Stomach (tissue), 9 donors: ENCODE measurements around the gene SMG5. TPM values are rescaled to one million over a fixed set of nuclear protein-coding genes. Genes with fewer than 3 reads are reported as not detected.

Experiments used
- DNase-seq, 2 donors: peaks; one replicate each; pipeline versions ENCODE4 v3.0.0 to v3.0.0-alpha.2; 2013 to 2019
- H3K27ac ChIP-seq, 5 donors: fragments of 200-600 bp in 4 of 5; sonication (generic) in 4 of 5; one replicate each; pipeline ENCODE4 v1.5.1; 2013 to 2019; ENCODE audit warnings: mild to moderate bottlenecking in 1 of 5, moderate library complexity in 1 of 5
- H3K27me3 ChIP-seq, 3 donors: fragments of 200-600 bp; sonication (generic); one replicate each; pipeline ENCODE4 v1.5.1; 2017 to 2019; ENCODE audit warnings: mixed run types in 1 of 3
- H3K36me3 ChIP-seq, 4 donors: fragments of 200-600 bp; sonication (generic); 1 replicate in 3 of 4; 2 replicates in 1 of 4; pipeline ENCODE4 v1.5.1; 2016 to 2019
- H3K4me1 ChIP-seq, 4 donors: fragments of 200-600 bp; sonication (generic); one replicate each; pipeline ENCODE4 v1.5.1; 2016 to 2019
- H3K4me3 ChIP-seq, 4 donors: fragments of 200-600 bp; sonication (generic) in 3 of 4; one replicate each; pipeline ENCODE4 v1.5.1; 2016 to 2019; ENCODE audit warnings: mild to moderate bottlenecking in 1 of 4
- H3K9me3 ChIP-seq, 4 donors: fragments of 200-600 bp; sonication (generic); one replicate each; pipeline ENCODE4 v1.5.1; 2016 to 2019
- CTCF ChIP-seq, 7 experiments: fragments of 450-650 bp in 4 of 7; fragments of 200-600 bp in 3 of 7; sonication (generic) in 3 of 7; IDR thresholded peaks; one replicate each; pipeline ENCODE4 v1.5.1; 2016 to 2019; ENCODE audit warnings: antibody characterized with exemption in 7 of 7, control low read depth in 2 of 7, mild to moderate bottlenecking in 1 of 7
- EP300 ChIP-seq: sonication (generic); formaldehyde crosslinking; IDR thresholded peaks from one replicate; pipeline ENCODE4 v1.6.1; 2017; ENCODE audit warnings: antibody characterized with exemption
- POLR2A ChIP-seq, 4 donors: fragments of 450-650 bp; IDR thresholded peaks; one replicate each; pipeline ENCODE4 v1.6.1; 2016; ENCODE audit warnings: antibody characterized with exemption in 4 of 4, control low read depth in 2 of 4, mild to moderate bottlenecking in 1 of 4, moderate library complexity in 1 of 4
- POLR2AphosphoS5 ChIP-seq, 3 donors: sonication (generic); formaldehyde crosslinking; IDR thresholded peaks; one replicate each; pipeline ENCODE4 v1.6.1; 2016; ENCODE audit warnings: antibody characterized with exemption in 3 of 3
- WGBS, 5 donors: extraction: QIAGEN DNeasy Blood & Tissue Kit in 3 of 5; methylation state at CpG; one replicate each; pipeline versions ENCODE4 v1.1.5 to v1.1.7; 2013 to 2018; 5-methylcytosine and 5-hydroxymethylcytosine counted together
- intact Hi-C: fragments of 100-400 bp; cut with DNase I; formaldehyde crosslinking; loops from one replicate; pipeline ENCODE4 v1.15.1; 2023; ENCODE audit warnings: low total_unique reads
- polyA plus RNA-seq, 3 donors: library from polyadenylated mRNA; stranded (reverse); fragments of 200-250 nt; gene quantifications; one replicate each; pipeline ENCODE4 v1.2.3, GENCODE V29; 2013
- total RNA-seq, 5 donors: library from RNA; depleted of rRNA; stranded (reverse); fragments of >200 nt; gene quantifications; one replicate each; pipeline versions ENCODE4 v1.1.0 to v1.2.3, GENCODE V29; 2014 to 2016
- donor health status: healthy with polysubstance abuse.
- donor health status: Bipolar disorder and iron deficiency.
- donor health status: healthy.

Gene SMG5
- total and polyA plus RNA-seq, 8 donors = 20.2 to 199 (median 36.5) TPM

DNA sequence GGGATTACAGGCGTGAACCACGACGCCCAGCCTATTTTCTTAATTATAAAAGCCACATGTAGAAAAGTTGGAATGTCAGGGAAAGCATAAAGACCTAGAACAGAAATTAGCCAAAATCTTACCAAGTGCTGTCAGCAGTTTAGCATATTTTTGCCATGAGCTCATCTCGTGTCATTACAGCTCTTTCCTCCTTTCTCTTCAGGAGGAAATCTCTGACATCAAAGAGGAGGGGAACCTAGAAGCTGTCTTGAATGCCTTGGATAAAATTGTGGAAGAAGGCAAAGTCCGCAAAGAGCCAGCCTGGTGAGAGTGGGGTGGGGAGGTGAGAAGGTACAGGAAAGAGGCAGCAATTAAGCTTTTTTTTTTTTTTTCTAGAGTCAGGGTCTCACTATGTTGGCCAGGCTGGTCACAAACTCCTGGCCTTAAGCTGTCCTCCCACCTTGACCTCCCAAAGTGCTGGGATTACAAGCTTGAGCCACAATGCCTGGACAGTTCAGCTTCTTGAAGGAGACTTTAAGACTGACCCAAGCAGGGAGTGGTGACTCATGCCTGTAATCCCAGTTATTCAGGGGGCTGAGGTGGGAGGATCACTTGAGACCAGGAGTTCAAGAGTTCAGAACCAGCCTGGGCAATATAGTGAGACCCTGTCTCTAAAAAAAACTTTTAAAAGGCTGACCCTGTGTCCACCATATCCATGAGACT lies 49.0 kb downstream of the SMG5 start:
- peaks cover 39 to 85% (median 79%) of the 10 kb centered on the region in 4 donors for H3K36me3 ChIP-seq
- 78 to 93% (median 88%) methylated on average over 5 of the region's 5 CpGs for WGBS, 5 donors
- H3K27me3 ChIP-seq = no peaks in the 10 kb centered on the region
- TF ChIP-seq CTCF (IDR thresholded peaks at IDR 0.05) (no peak), EP300 (no peak), POLR2A (IDR thresholded peaks at IDR 0.05) (no peak), POLR2AphosphoS5 (IDR thresholded peaks at IDR 0.05) (no peak)
- H3K4me3 ChIP-seq = no peak overlapping the region
- H3K4me1 ChIP-seq = peaks cover 0 to 13% (median 0%) of the 10 kb centered on the region in 4 donors
- no peak for DNase-seq
- no peak overlapping the region for H3K27ac ChIP-seq
- intact Hi-C loops = no loop called here
- no peaks in the 10 kb centered on the region for H3K9me3 ChIP-seq

- Histone ChIP-seq H3K4me3 (no peak overlapping the region), H3K36me3 (peaks cover 32 to 85% (median 77%) of the 10 kb centered on the region in 4 donors), H3K27me3 (no peaks in the 10 kb centered on the region), H3K9me3 (no peaks in the 10 kb centered on the region), H3K27ac (no peak overlapping the region), H3K4me1 (peaks cover 0 to 13% (median 0%) of the 10 kb centered on the region in 4 donors)
- TF ChIP-seq POLR2AphosphoS5 (IDR thresholded peaks at IDR 0.05) (no peak), EP300 (no peak), CTCF (IDR thresholded peaks at IDR 0.05) (no peak), POLR2A (IDR thresholded peaks at IDR 0.05) (no peak)
- WGBS, 5 donors = 88 to 95% (median 92%) methylated on average over 12 of the region's 12 CpGs
- no peak for DNase-seq
- intact Hi-C loops = no loop called here
These were observed 50.3 kb downstream of the SMG5 start for GRCh38 chr1:156232201-156232894.

- intact Hi-C loops = no loop called here
- DNase-seq = no peak
- no peaks in the 10 kb centered on the region for H3K27me3 ChIP-seq
These were observed 52.2 kb downstream of the SMG5 start for GRCh38 chr1:156230473-156230837.

More at GRCh38 chr1:156230473-156230837, 52.2 kb downstream of the SMG5 start:
- TF ChIP-seq CTCF (IDR thresholded peaks at IDR 0.05) = no peak
- TF ChIP-seq EP300 = no peak
- no peak for TF ChIP-seq POLR2A (IDR thresholded peaks at IDR 0.05)
- no peak for TF ChIP-seq POLR2AphosphoS5 (IDR thresholded peaks at IDR 0.05)
- H3K4me3 ChIP-seq = no peak overlapping the region
- 70 to 90% (median 80%) methylated on average over 1 of the region's 1 CpG for WGBS, 5 donors
- no peaks in the 10 kb centered on the region for H3K9me3 ChIP-seq
- H3K36me3 ChIP-seq = peaks cover 22 to 80% (median 76%) of the 10 kb centered on the region in 4 donors
- H3K27ac ChIP-seq = no peak overlapping the region
- peaks cover 0 to 16% (median 2%) of the 10 kb centered on the region in 4 donors for H3K4me1 ChIP-seq
